Measurements from ENCODE around the gene SLC15A5.

Gene SLC15A5, protein sequence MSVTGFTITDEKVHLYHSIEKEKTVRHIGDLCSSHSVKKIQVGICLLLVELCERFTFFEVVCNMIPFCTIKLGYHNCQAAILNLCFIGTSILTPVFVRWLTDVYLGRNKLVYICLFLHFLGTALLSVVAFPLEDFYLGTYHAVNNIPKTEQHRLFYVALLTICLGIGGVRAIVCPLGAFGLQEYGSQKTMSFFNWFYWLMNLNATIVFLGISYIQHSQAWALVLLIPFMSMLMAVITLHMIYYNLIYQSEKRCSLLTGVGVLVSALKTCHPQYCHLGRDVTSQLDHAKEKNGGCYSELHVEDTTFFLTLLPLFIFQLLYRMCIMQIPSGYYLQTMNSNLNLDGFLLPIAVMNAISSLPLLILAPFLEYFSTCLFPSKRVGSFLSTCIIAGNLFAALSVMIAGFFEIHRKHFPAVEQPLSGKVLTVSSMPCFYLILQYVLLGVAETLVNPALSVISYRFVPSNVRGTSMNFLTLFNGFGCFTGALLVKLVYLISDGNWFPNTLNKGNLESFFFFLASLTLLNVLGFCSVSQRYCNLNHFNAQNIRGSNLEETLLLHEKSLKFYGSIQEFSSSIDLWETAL

DNA sequence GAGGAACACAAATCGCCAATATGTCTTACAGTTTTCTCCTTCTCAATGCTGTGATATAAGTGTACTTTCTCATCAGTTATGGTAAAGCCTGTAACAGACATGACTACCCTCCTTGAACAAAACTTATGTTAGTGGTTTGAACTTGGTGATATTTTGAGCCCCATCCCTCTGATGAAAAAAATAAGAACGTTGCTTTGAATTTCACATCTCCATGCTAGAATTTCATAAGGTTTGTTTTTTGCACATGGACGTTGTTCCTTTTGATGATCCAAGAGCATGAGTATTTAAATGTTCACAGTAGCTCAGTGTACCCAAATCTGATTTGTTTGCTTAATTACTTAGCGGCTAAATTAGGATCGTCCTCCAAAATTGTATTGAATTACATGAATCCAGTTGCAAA, at the start of gene SLC15A5:
Gene SLC15A5, minus strand, starts transcription at position 101 of the 400 bp plus-strand sequence. Its CDS starts 0 bp downstream, at position 101.
- no peak for DNase-seq (ENCODE audit: low spot score)

DNA sequence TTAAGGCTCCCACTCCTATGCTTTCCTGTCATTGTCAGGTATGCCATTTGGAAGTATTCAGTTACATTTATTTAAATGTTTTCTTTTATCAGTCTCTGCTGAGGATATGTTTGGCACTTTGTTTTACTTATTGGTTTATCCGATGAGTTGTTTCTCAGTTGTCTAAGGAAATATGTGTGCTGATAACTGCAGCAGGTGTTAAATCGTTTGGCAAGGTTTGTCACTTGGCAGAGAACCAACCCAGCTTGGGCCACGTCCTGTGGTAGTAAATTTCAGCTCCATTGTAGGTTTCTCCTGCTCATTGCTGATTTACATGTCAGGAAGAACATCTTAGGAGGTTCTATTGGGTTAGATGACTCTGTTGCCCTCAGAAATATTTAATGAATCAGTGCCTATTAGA, 47.9 kb upstream of the SLC15A5 start:
- DNase-seq (ENCODE audit: low spot score), result no peak

DNA sequence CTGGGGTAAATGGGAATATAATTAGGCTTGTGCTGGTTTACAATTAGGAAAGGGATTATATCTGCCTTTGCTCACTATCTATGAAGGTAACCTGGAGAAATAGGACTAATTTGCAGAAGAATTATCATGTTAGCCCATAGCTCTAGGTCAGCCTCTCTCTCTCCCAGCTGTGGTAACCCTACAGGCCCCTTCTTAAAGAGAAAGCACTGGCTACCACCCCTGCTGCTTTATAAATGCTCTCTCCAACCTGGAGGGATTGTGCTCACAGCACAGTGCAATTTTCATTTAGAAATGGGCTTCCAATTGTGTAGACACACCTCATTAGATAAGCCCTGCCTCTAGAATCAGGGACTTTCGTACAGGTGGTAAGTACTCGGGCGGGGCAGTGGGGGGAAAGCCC, 47.3 kb upstream of the SLC15A5 start:
- no peak for DNase-seq (ENCODE audit: low spot score)

DNA sequence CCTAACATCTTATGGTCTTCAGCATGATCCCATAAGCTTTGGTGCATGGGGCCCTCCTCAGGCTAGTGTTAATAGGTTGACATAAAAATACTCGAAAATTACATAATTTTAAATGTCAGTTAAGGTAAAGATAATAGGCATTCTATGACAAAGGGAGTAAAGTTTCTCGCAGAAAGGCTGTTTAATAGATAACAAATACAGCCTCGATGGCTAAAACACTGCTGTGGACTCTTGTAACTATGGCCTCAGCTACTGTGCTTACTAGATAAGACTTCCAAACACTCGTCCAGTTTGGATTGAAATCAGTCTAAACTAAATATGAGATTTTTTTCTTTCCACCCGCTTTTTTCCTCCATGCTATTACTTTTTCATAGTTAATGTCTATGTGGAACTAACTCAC, 46.8 kb upstream of the SLC15A5 start:
- no peak for DNase-seq (ENCODE audit: low spot score)

DNA sequence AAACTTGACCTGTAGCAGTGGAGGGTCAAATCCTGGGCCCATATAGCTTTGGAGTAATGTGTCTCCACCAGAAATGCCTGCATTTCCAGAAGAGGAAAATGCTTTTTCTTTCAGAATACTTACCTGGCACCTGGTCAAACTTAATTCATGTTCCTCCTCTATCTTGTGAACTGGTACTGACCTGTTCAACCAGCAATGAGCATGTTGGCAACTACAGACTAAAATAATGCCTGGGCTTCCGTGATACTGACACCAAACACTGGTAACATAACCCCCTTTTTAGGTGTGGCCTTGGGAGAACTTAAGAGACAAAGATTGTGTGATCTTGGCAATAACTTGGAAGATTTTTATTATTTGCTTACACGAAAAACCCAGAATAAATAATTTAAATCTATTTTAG, 46.2 kb upstream of the SLC15A5 start:
- DNase-seq (ENCODE audit: low spot score), result no peak

DNA sequence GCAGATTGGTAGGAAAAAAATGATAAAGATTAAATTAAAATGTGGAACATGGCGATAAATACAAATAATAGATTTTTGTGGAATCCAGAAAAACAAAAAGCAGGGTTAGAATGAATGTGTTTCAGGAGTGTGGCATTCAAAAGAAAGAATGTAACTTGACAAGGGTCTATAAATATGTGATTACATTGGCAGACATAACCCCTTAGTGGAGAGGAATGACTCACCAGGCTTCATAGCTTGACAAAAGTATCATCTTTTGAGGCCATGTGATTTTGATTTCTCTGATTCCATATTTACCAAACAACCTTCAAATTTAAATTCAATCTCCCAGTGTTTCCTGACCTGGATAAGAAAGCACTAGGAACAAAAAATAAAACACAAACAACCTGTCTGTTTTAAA, 45.5 kb upstream of the SLC15A5 start:
- no peak for DNase-seq (ENCODE audit: low spot score)

DNA sequence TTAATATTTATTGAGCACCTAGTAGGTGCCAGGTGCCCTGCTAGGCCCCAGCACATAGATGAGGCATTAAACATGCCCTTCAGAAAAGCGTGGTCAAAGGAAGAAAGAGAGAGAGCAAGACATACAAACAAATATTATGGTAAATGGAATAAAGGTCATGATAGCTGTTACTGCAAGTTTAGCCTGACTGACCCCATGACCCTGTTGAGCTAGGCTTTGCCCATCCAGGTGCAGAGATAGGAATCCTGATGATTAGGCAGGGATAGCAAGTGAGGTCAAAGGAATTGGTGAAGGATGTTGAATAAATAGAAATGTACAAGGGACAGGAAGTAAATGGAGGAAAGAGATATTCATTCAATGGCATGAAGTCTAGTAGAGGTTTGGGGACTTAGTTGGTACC, 33.4 kb upstream of the SLC15A5 start:
- no peak for DNase-seq (ENCODE audit: low spot score)

DNA sequence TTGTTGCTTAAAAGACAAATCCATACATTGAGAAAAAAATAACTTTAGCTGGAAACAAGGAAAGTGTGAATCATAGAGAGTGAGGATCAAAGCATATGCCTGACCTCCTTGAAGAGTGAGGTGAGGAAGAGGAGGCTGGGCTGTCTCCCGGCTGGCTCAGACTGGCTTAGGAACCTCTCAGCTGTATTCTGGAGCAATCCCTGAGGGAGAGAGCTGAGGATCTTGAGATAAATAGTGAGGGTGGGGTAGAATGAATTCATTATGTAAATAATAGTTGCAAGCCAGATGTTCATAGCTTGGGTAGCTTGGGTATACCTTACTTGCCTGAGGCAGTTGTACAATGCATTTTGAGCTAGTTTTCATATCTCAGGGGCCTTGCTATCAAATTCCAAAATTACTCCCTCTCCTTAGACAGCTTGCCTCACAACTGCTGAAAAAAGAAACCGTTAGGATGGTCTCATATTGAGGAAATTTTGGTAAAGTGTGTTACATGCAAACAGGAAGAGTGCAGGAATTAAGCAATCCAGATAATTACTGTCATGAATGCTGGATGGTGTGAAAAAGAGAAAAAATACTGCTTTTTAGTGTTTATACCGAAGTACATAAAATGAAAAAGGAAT, 30.5 kb upstream of the SLC15A5 start:
- DNase-seq (ENCODE audit: low spot score), result no peak

DNA sequence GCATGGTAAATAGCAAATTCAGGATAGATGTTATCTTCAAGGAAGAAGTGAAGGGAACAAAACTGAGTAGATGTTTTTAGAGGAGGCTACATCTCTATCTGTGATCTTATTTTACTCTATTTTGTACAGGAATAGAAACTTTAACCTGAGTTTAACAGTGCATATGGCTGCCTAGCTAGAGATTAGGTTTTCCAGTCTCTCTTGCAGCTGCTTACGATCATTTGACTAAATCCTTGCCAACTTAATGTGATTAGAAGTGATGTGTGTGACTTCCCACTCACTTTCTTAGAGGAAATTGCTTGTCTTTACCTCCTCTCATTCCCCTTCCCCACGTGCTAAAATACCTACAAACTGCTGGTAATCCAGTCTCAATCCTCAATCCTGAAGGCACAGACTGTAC, 26.5 kb upstream of the SLC15A5 start:
- DNase-seq (ENCODE audit: low spot score), result no peak

DNA sequence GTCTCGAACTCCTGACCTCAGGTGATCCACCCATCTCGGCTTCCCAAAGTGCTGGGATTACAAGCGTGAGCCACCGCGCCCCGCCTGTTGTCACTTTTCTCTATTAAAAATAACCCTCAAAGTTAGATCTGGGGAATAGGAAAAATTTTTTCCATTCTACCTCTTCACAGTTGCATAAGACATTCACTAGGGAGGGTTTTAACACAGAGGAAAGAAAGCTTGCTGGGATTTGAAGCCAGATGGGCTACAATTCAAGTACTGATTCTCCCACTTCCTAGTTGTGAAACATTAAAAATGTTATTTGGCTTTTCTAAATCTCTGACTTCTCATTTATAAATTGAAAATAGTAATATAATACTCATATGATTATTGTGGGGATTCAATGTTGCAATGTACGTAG, 23.3 kb upstream of the SLC15A5 start:
- no peak for DNase-seq (ENCODE audit: low spot score)

DNA sequence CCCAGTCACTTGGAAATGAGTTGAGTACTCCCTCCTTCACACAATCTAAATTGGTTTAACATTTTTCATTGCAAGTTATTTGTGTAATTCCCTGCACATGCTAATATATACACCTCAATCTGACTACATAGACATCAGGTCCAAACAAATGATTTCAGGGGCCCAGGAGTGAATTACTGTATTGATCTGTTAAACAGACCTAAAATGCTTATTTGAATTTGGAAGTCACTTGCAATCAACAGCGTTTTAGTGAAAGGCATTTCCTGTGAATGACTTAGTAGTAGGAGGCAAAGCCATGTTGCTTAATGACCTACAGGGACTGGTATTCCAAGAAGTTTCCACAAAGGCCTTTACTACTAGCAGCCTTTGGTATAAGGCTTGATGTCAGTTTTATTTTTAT, 22.6 kb upstream of the SLC15A5 start:
- DNase-seq (ENCODE audit: low spot score), result no peak

DNA sequence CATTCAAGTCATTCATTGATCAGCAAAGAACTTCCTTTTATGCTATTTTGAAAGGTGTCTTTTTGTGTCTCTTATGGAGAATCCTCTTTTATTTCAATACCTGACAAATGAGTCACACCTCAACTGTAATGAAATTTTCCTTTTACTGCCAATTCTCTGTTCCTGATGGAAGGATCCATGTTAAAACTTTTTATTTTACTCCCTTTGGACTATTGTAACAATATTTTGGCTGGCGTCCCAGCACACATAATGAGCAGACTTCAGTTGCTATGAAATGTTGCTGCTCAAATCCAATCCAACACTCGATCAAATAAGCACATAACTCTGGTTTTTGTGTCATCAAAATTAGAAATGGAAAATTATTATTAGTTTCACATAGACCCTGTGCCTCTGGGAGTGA, 21.9 kb upstream of the SLC15A5 start:
- DNase-seq (ENCODE audit: low spot score), result no peak

DNA sequence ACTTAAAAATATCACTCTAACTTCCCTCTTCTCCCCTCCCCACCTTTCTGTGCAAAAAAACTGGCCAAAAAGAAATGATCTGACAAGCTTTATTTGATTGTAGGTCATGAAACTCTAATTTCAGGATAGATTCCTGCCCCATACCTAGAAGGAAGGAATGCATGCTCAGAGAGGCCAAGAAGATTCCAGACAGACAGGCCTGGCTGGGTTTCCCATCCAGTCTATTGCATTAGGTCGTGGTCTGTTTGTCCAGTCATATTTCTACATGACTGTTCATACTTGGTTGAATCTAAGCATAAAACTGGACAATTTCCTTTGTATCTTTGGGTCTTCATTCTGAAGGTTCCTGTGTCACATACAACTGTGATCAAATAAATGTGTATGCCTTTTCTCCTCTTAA, 20.0 kb upstream of the SLC15A5 start:
- no peak for DNase-seq (ENCODE audit: low spot score)

DNA sequence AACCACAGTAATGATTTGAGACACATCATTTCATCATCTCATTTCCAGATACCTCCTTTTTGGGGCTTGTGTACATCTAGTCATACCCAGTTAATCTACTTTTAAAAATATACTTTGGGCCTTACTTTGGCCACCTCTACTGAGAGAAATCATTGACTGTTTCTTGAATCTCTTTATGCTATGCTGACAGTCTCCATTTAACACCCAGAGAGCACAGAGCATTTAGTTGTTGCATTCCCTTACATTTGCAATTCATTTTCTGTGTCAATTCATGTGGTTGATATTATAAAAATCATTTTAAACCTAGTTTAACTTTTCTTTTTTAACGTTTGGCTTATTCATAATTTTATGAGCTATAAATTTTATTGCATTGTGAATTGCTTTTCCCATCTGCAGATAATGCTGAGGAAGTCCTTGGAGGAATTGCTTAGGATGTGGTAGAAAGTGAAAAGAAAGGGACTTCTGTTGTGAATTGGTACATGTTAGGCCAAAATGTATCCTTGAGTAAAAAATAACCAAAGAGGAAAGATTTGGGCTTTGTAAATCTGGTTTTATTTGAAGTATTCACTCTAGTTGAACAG, 17.0 kb upstream of the SLC15A5 start:
- no peak for DNase-seq (ENCODE audit: low spot score)

DNA sequence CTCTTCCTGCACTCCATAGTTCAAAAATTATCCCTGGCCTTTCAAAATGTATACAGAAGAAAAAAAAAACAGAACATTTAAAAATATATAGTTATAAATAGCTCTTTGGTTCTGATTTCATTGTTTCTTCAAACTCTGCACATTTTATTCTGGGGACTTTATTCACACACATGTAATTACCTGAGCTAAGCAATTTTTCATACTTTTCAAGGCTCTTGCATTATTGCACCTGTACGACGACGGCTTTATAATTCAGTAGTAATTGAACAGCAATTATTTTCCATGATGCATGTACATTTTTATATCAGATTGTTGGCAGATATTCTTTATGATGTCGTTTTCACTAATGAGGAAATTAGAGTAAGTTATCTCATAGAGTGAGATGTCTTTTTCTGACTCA, 13.5 kb upstream of the SLC15A5 start:
- DNase-seq (ENCODE audit: low spot score), result no peak

DNA sequence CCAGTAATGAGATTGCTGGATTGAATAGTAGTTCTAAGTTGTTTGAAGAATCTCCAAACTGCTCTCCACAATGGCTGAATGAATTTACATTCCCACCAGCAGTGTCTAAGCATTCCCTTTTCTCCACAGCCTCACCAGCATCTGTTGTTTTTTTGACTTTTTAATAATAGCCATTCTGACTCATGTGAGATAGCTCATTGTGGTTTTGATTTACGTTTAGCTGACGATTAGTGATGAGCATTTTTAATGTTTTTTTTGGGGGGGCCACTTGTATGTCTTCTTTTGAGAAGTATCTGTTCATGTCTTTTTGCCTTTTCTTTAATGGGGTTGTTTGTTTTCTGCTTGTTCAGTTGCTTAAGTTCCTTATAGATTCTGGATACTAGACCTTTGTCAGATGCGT, 8.1 kb upstream of the SLC15A5 start:
- DNase-seq (ENCODE audit: low spot score), result no peak

DNA sequence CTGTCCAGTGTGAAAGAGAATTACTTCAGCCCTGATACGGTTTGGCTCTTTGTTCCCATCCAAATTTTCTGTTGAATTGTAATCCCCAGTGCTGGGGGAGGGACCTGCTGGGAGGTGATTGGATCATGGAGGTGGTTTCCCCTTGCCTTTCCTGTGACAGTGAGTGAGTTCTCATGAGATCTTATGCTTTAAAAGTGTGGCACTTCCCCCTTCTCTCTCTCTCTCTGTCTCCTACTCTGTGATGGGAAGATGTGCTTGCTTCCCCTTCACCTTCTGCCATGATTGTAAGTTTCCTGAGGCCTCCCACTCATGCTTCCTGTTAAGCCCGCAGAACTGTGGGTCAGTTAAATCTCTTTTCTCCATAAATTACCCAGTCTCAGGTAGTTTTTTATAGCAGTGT, 5.5 kb upstream of the SLC15A5 start:
- DNase-seq (ENCODE audit: low spot score), result no peak

DNA sequence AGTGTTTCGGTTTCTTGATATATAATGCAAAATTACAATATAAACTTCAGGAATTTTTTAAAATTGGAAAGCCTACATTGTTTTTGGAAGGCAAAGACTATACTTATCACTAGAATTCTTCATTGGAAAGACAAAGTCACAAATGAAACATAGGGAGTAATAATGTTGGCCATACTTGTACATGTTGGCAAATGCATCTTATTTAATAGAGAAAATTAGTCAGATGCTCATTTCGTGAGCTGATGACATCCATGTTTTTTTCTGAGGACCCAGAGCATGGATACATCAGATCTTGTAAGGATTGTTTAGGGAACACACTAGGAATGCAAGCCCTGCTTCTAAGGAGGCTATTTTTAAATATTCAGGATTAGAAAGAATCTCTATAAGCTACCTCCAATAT, 4.6 kb upstream of the SLC15A5 start:
- no peak for DNase-seq (ENCODE audit: low spot score)

DNA sequence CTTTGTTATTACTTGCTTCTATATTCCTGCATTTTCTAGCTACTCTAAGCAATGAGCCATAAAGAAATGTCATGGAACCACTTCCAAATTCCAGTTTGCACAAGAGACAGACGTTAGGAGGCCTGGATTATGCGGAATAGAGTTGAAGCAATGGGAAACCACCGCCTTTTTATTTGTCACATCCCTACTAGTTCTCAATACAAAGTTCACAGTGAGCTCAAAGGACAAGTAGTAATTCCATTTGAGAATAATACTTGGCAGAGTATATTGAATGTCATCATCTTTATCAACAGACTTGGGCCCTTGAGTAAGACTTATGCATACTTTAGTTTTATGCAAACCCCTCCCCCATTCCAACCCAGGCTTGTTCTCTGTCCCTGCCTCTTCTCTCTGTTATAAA, 3.7 kb upstream of the SLC15A5 start:
- DNase-seq (ENCODE audit: low spot score), result no peak

DNA sequence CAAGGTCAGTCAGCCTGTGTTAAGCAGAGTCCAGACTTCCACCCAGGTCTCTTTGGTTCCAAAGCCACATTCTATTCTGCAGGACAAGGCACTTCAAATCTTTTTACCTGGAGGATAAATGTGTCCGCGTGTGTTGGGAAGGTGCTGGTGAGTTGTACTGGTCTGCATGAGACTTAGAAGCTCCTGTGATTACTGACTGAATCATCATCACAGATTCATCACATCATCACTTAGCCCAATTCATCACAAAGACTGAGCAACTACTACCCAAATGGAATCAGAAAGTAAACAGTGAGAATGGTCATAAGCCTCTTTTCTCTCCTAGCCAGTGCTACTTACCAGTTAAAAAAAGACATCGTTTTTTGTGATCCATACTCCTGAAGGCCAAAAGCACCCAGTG, 5.3 kb downstream of the SLC15A5 start:
- no peak for DNase-seq (ENCODE audit: low spot score)

DNA sequence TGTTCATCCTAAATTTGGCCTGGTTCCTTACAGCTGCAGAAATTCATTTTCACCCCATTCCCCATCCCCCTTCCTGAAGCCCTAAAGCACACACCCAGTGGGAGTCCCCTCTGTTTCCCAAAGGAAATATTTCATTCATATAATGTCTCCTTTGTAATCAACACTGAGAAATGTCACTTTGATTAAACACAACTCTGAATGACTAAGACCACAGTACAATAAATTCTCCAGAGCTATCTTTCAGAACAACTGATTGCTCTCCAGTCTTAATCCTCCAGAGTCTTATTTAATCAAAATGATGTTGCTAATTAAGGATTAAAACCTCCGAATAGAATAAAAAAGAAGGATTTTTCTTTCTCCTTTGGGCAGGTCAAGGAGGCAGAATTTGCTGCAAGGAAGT, 6.4 kb downstream of the SLC15A5 start:
- DNase-seq (ENCODE audit: low spot score), result no peak

DNA sequence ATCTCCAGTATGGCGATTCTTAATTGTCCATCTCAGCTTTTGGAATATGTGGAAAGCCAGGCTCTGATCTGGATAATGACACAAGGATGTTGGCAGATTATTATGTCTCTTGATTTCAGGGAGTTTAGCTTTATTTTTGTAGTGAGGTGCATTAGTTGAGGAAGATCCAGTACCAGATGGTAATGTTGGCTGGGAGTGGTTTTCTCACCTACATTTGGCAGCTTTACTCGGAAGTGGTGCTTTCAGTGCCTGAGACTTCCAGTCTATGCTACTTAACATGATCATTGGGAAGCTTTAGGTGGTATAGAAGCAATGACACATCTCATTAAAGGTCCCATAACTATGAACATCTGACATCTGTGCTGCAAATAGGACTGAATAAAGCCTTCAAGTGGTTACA, 7.5 kb downstream of the SLC15A5 start:
- no peak for DNase-seq (ENCODE audit: low spot score)

DNA sequence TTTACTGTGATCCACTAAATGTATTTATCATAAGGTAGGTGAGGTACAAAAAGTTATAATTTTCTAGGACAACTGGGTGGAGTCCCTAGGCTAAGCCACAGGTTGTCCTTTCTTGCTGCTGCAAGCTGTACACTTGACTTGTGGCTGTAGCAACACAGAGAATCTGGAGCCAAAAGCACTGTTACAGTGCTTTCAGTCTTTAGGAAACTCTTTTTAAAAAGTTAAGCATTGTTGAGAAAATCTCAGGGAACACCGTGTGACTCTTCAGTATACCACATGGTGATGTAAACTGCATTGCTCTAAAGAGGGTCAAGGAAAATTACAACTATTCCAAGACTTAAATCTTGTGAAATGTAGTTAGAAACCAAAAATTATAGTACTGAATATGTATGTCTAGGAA, 11.4 kb downstream of the SLC15A5 start:
- no peak for DNase-seq (ENCODE audit: low spot score)
